GM19395 (cell line): ENCODE data around the gene CDRT4.
"Not testable (repeated sequence)": the region's sequence is repeated elsewhere in the genome, so short reads cannot be mapped to it uniquely, and the experiment has no call there.

Source experiments
- ATAC-seq: cut with Tn5 transposase; IDR thresholded peaks from one replicate; pipeline ENCODE4 v1.9.1; 2021; ENCODE audit warnings: mild to moderate bottlenecking, moderate library complexity; ENCODE audit not compliant: unreplicated experiment

The CDRT4 gene

DNA sequence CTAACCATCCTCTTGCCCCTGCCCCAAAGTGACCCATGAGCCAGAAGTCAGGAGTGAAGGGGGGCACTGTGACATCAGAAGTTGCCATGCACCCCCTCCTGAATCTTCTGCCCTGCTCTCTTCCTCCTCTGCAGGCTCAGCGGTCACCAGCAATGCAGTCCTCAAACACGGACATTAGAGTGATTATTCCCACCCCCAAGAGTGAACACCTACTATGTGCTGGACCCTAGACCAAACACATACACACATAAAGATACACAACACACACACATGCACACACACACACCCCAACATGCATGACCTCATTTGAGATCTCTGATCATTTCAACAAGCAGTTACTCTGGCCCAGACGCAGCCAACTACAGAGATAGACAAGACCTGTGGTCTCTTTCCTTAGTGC, at the start of gene CDRT4:
Gene CDRT4 (minus strand): TSS at position 30 of the 400 bp plus-strand sequence. CDS start 27,383 bp downstream, outside the sequence.
- ATAC-seq, result no peak

DNA sequence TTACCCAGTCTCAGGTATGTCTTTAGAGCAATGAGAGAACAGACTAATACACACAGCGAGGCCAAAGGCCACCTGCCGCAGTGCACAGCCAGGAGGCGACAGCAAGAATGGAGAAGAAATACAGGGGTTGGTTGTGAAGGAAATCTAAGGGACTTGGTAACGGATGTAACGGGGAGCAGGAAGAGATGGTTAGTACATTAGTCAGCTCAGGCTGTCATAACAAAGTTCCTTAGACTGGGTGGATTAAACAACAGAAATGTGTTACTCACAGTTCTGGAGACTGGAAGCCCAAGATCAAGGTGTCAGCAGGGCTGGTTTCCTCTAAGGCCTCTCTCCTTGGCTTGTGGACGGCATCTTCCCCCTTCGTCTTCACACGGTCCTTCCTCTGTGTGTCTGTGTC, 48.7 kb upstream of the CDRT4 start:
- no peak for ATAC-seq

DNA sequence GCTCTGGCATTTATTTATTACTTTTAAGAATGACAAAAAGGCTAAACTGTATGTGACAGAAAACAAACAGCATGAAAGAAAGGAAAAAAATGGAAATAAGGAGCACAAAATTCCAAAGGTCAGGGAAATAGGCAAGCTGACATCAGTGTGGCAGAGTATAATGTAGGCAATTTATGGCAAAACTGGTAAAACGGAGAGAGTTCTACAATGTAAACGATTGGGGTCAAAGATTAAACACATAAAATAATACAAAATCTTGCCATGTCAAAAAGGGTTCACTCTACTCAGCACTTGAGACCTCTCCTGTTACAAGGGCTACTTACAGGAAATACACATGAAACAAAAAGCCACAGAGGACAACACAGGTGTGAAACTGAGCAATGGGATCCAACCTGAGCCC, 47.0 kb upstream of the CDRT4 start:
- no peak for ATAC-seq

DNA sequence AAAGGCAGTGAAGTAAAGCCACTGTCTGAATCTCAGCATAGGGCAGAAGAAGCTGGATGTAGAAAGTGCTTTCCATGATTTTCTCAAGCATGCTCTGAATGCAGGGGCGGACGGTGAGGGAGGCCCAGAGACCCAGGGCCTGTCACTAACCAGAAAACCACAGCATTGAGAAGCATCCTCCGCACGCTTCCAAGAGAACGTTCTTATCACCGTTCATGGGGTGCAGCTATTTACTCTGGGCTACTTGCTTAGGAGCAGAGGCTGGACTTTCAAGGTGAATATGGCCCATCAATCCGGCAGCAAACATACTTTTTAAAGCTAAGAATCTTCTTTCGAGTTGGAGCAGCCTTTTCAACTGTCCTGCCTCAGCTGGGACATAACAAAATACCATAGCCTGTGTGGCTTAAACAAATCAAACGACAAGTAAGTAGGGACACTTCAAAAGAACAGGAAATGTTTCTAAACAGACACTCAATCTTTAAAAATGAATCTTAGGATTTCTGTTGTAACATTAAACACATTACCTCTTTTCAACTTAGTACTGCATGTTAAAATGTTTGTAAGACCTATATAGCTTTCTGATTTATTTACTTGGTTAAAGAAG, 46.5 kb upstream of the CDRT4 start:
- ATAC-seq, result no peak

DNA sequence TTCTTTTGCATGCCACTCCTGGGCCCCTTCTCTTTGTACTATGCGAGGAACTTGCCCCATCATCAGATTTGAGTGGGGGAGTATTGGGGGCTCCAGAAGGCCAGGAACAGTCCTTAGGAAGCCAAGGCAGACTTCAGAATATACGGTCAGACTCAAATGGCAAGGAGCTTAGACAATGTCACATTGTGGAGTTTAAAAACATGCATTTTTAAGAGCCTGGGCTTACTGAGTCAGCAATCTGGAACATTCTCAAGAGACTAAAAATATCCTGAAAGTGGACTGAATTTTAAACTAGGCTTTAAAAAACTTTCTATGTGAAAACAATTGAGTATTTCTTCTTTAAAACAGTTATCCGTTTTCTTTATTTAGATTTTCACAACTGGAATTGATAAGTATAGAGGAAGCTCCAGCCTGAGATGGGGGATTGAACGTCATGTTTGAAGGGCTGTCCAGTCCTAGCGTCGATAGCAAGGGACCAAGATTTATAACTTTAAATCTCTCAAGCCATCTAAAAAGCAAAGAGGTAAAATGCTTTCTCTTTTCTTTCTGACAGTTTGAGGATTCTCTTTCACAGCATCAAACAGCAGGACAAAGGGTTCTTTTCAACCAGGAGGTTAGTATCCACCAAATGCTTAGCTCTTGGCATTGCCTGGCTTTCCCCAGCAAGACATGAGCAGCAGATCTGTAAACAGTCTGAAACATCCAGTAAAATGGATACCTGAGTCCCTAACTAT, 45.8 kb upstream of the CDRT4 start:
- ATAC-seq, result no peak

DNA sequence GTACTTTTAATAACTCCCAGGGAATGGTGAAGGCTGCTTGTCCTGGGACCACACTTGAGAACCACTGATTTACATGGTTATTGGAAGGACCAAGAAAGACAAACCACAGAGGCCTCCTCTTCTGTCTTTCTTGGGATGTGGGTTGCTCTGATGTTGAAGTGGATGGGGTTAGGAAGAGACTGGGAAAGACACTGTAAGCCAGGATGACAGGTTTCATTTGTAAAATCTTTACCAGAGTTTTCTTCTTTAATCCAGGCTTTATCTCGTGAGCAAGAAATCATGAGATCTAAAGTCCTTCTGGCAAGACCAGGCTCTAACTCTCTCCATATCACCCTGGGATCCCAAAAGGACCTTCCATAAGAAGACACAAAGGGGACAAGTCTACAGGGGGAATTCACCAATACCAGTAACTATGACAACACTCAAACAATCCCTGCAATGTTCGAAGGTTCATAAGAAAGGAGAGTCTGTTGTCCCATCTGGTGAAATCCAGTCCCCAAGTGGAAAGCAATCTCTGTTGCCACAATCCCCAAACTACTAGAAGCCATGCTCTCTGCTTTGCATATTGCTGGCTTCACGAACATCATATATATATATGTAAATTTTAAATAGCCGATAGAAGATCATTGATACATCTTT, 44.8 kb upstream of the CDRT4 start:
- no peak for ATAC-seq

DNA sequence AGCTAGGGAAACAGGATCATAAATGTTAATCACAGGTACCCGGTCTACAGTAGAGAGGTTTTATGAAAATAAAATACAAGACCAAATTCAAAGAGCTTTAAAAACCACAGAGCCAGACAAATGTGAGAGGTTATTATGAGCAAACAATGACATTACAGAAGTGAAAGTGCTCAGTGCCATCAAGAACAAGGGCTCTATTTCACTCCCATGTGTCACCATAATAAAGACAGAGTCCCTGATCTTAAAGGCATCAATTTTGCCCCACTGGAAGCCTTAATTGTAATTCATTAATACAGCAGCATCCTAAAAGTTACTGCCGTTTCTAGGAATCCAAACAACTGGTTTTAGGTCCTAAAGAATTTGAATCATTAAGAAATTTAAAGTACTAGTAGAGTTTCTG, 43.7 kb upstream of the CDRT4 start:
- ATAC-seq, result no peak

DNA sequence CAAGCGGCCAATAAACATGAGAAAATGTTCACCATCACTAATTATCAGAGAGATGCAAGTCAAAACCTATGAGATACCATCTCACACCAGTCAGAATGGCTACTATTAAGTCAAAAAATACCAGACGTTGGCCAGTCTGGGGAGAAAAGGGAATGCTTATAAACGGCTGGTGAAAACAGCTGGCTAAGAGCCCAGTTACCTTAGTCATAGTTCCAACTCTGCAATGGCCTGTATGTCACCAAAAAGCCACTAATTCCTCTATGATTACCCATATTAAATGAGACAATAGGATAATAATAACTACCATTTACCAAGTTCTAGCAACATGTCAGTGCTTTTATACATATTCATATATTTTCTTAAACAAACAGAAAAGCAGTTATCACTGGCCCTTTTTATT, 42.9 kb upstream of the CDRT4 start:
- no peak for ATAC-seq

DNA sequence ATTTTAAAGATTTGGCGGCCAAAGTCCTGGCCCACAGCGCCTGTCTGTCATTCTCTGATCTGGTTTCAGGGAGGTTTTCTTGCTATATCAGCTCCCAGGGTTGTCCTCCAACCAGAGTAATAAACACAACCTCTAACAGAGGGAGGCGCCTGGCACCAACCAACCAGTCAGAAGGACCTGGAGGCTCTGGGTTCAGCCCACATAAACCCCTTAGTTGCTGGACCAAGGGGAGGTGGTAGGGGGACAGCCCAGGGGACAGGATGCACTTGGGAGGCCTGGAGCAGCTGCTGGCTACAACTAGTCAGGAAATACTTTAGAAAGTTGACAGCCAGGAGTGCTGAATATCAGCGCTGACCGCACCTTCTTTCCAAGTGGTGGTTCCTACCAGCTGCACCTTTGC, 41.7 kb upstream of the CDRT4 start:
- ATAC-seq, result no peak

DNA sequence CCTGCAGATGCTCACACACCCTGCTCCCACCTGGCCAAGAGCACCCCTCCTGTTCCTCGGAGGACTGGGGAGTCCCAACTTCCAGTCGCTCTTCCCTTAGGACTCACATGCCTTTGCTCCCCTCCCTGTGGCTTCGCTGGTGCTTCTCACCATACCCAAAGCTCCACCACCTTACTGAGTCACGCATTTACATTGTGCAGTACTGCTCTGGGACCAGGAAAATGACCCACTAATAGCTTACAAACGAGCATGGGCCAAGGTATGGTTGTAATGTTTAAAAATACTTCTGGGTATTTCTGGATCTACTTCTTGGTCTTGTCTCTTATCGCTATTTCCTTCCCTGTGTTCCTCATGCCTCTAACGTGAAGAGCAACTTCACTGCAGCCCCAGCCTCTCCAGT, 41.0 kb upstream of the CDRT4 start:
- no peak for ATAC-seq

DNA sequence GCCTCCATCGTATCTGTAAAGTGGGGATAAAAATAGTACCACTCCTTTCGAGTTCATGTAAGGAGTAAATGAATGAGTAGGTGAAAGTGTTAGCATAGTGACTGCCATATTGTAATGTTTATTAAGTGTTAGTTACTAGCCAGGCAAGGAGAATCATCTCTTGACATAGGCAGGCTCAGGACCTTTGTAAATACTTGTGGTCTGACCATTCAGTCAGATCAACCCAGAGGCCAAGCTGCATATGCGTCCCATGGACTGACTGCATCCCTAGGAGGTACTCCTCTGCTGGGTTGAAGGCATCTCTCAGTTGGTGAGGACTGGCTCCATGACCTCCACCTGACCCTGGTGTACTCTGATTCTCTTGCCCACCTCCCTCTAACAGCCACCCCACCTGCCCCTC, 40.5 kb upstream of the CDRT4 start:
- no peak for ATAC-seq

DNA sequence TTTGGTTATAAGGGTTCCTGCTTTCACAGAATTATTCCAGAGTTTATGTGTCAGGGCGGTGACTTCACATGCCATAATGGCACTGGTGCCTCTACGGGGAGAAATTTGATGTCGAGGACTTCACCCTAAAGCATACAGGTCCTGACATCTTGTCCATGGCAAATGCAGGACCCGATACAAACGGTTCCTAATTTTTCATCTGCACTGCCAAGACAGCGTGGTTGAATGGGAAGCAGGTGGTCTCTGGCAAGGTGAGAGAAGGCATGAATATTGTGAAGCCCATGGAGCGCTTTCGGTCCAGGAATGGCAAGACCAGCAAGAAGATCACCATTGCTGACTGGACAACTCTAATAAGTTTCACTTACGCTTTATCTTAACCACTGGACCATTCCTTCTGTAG, 39.6 kb upstream of the CDRT4 start:
- ATAC-seq, result no peak

DNA sequence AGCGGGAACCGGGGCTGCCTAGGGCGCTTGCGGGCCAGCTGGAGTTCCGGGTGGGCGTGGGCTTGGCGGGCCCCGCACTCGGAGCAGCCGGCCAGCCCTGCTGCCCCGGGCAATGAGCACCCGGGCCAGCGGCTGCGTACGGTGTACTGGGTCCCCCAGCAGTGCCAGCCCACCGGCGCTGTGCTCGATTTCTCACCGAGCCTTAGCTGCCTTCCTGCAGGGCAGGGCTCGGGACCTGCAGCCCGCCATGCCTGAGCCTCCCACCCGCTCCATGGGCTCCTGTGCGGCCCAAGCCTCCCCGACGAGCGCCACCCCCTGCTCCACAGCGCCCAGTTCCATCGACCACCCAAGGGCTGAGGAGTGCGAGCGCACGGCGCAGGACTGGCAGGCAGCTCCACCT, 38.3 kb upstream of the CDRT4 start:
- not testable (repeated sequence) for ATAC-seq

DNA sequence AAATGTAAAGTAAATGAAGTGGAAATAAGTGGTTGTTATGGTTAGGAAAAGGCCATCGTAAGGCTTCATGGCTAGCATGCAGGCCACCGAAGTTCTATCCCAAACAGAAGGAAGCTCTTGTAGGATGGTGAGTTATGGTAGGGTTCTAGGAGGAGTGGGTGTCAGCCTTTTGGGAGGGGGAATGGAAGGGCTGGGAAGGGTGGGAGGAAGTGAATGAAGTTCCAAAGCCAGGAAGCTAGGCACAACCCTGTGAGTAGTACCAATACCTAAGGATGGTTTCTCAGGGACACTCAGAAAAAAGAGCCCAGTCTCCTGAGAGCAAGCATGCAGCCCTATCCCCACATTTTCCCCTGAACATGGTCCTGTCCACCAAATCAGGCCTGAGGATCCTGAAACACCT, 36.3 kb upstream of the CDRT4 start:
- ATAC-seq, result no peak

DNA sequence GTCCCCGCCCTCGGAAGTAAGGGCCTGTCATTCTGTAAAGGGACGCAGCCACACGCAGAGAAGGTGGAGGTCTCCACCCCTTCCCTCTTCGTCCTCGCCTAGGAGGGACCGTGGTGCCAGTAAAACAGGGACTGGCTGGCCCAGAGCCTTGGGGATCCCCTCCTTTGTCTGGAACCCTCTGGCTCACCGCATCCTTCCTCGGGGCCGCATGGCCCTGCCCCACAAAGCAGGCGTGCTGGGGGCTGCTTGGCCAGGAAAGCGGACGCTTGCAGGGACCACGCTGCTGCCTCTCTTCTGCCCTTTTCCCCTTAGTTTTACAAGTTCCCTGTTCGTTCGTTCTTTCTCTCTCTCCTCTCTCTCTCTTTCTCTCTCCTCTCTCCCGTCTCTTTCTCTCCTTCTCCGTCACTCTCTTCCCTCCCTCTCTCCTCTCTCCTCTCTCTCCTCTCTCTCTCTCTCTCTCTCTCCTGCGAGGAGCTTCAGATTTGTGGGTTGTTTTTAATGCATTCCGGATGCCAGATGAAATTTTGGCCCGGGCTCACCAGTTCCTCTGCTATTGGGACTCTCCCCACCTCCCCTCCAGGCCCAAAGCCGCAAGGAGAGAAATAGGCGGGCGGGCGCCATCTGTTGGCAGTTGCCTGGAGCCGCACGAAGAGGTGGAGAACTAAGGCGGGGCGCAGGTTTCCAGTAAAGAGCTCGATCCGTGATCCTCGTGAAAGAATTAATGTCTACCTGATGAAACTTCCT, 35.1 kb upstream of the CDRT4 start:
- peak; percentile 89 for ATAC-seq

DNA sequence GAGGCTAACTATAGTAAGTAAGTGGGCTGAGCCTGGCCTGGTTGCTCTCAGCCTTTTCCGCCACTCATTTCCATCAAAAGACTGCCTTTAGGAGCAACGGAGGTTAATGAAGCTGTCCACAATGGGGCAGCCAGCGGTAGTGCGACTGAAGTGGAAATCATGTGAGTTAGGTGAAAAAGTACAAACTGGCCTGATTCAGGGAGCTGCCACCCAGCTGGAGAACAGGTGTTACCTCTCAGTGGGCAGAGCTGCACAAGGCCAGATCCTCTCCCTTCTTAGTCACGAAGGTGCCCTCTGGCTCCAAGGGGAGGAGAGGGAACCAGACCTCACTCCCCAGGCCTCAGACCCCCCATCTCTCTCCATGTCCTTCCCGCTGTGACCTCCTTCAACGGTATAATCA, 34.4 kb upstream of the CDRT4 start:
- ATAC-seq, result no peak

DNA sequence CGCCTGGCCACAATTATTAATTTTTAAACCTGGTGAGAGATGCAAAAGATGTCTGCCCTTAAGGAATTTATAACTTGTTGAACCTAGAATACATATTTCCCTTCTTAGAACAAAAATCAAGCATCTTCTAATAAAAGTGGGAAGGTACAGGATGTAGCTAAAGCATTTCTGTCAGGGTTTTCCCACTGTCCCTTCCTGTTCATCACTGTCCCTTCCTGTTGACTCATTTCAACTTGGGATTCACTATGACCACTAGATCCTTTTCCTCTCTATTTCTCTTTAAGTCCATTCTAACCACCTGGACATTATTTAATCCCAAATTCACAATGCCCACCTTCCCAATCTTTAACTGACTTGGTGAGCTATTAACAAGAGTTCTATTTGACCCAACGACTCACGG, 33.9 kb upstream of the CDRT4 start:
- no peak for ATAC-seq

DNA sequence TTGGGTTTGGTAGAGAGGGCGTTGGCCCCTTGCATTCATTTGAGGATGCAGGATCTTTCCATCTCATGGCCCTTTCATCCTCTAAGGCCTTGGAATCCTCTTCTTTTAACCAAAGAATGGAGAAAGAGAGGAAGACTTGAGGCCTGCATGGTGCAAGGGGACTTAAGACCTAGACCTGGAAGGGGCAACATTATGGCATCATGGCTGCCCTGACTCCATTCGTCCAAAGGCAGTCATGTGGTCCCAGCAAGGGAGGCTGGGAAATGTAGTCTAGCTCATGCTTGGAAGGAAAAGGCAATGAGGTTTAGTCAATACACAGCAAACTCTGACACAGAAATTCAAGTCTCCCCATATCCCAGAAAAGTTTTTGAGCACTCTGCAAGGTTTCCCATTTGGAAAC, 30.7 kb upstream of the CDRT4 start:
- no peak for ATAC-seq

DNA sequence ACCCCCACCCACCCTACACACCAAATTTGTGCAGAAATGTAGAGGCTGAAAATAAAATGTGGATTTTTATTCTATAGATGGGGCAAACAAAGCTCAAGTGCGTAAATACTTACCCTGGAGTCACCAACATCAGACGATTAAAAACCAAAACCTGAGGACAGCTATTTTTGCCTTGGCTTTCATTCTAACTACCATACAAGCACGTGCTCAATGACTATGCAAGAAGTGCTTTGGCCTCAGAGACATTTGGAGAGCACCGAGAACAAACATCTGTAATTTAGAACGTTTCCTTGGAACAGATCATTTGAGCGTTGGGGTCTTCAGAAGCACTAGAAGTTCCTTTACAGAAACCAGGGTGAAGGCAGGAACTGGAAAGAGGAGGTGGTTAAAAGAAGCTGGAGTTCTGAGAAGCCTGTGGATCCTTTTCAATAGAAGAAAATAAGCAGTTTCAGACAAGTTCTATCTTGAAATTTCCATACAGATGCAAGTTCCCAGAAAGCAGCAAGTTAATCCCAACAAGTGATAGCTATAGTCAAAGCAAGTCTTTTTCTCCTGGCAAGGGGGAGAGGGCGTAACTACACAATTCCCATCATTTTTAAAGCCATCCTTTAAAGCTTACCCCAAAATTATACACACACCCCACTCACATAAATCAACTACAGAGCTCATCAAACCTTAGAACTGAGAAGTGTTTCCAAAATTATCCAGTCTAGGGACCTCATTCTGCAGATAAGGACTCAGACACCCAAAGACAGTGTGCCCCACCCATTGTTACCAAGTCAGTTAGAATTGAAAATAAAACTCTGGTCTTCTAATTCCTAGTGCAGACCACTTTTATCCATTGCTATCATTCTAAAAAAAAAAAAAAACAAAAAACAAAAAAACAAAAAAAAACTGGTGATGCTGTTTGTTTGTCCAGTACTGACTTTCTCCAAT, 29.6 kb upstream of the CDRT4 start:
- ATAC-seq, result no peak

DNA sequence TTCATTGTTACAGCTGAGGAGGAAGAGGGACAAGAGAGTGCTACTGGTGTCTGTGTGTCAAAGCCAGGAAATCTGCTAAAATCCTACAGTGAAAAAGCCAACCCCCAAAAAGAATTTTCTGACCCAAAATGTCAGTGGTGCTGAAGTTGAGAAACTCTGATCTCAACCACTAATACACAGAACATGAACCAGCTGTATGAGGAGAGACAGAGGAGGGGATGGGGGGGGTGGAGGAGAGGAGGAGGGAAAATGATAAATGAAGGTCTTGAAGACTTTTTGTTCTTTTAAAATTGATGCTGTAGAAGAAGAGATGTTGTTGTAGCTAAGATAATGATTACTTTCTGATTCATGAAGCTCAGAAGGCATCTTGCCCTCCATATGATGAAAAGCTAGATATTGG, 27.4 kb upstream of the CDRT4 start:
- no peak for ATAC-seq

DNA sequence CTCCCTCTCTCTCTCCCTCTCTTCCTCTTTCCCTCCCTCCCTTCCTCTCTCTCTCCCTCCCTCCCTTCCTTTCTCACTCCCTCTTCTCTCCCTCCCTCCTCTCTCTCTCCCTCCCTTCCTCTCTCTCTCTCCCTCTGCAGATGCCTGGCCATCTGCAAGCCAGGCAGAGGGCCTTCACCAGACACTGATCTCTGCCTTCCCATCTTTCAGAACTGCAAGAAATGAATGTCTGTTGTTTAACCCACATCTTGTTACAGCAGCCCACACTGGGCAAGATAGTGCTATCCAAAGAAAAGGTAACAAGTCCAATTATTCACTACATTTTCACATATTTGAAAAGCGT, 26.2 kb upstream of the CDRT4 start:
- ATAC-seq, result no peak
